ENCODE data around the gene HTRA1.

DNA sequence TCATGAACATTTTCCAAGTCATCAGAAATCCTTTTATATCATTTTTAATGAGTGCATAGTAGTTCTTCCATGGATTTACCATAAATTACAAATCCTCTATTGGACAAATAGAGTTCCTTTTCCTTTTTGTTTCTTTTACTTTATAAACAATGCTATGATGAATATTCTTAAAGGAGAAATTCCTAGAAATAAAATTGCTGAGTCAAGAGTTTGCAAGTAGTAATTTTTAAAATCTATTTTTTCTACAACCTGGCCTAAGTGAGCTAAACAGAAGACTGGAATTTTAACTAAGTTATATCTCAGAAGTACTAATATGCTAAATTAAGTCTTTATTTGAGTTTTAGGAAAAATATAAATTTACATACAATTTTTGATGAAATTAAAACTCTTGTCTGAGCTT is 48.0 kb upstream of the HTRA1 start:
- TF ChIP-seq, protein P1, sequence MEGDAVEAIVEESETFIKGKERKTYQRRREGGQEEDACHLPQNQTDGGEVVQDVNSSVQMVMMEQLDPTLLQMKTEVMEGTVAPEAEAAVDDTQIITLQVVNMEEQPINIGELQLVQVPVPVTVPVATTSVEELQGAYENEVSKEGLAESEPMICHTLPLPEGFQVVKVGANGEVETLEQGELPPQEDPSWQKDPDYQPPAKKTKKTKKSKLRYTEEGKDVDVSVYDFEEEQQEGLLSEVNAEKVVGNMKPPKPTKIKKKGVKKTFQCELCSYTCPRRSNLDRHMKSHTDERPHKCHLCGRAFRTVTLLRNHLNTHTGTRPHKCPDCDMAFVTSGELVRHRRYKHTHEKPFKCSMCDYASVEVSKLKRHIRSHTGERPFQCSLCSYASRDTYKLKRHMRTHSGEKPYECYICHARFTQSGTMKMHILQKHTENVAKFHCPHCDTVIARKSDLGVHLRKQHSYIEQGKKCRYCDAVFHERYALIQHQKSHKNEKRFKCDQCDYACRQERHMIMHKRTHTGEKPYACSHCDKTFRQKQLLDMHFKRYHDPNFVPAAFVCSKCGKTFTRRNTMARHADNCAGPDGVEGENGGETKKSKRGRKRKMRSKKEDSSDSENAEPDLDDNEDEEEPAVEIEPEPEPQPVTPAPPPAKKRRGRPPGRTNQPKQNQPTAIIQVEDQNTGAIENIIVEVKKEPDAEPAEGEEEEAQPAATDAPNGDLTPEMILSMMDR (IDR thresholded peaks at IDR 0.05): no peak
- no peak for TF ChIP-seq POLR2A (IDR thresholded peaks at IDR 0.05)

Data from sigmoid colon (tissue), 3 donors.